GM12878 (cell line): ENCODE data around the gene PSORS1C1. TPM values are rescaled to one million over a fixed set of nuclear protein-coding genes. Genes with fewer than 3 reads are reported as not detected.
A peak's percentile ranks its signal among the peaks of the same experiment; 100 is the strongest.

Source experiments
- ATAC-seq: fragments of 200-7000 bp; cut with Tn5 transposase; 3 replicates; pipeline ENCODE4 v1.9.1; 2020; ENCODE audit warnings: mild to moderate bottlenecking, moderate library complexity
- BruUV-seq: library from RNA; stranded (reverse); fragments of 400-500 nt; replicated peaks from 2 replicates; lab custom pipeline; 2021; lab: Mats Ljungman, UMichigan
- CTCF ChIA-PET: fragments of 300-600 bp; sonication (Branson Sonifier 250); formaldehyde crosslinking; extraction: SDS; loops from one replicate; lab custom pipeline; 2021; ENCODE audit warnings: inconsistent platforms; lab: Yijun Ruan, JAX
- POLR2A ChIA-PET: fragments of 350-600 bp; formaldehyde crosslinking; extraction: SDS; loops from one replicate; lab custom pipeline; 2021; ENCODE audit warnings: inconsistent platforms; lab: Charles Lee
- RAD21 ChIA-PET: fragments of 300-600 bp; sonication (Branson Sonifier 250); formaldehyde crosslinking; loops from one replicate; lab custom pipeline; 2023; ENCODE audit warnings: antibody characterized with exemption; ENCODE audit not compliant: unreplicated experiment; lab: Charles Lee
- SMC1A ChIA-PET: fragments of 300-600 bp; sonication (Branson Sonifier 250); formaldehyde crosslinking; loops from one replicate; lab custom pipeline; 2023; ENCODE audit not compliant: unreplicated experiment, uncharacterized antibody; lab: Charles Lee
- DNase-seq: peaks from one replicate; pipeline ENCODE4 v3.0.0-alpha.2; 2011; ENCODE audit warnings: low read depth, low spot score
- FAIRE-seq: peaks from 3 replicates; lab custom pipeline; 2011; peaks lifted over from hg19 to GRCh38; lab: Jason Lieb, UNC
- H2AFZ ChIP-seq: 2 replicates; pipeline ENCODE4 v1.6.0; 2011; ENCODE audit warnings: low read depth, low read length, control low read depth; ENCODE audit not compliant: control insufficient read depth
- H3K27ac ChIP-seq: 2 replicates; pipeline ENCODE4 v1.5.1; 2011; ENCODE audit warnings: control low read depth; ENCODE audit not compliant: control insufficient read depth, insufficient read depth
- H3K27me3 ChIP-seq, 2 experiments: replicated peaks in 1 of 2; 2 replicates each; pipeline versions ENCODE4 v1.6.0 to v1.6.1; 2011; ENCODE audit warnings: low read length in 1 of 2; ENCODE audit not compliant: control insufficient read depth in 2 of 2, insufficient read depth in 2 of 2
- H3K36me3 ChIP-seq, 2 experiments: 2 replicates each; pipeline ENCODE4 v1.5.1; 2011; ENCODE audit warnings: low read length in 1 of 2; ENCODE audit not compliant: control insufficient read depth in 2 of 2, insufficient read depth in 2 of 2
- H3K4me1 ChIP-seq: 2 replicates; pipeline ENCODE4 v1.6.1; 2011; ENCODE audit warnings: mild to moderate bottlenecking, low read length, moderate library complexity, mixed read lengths; ENCODE audit not compliant: control insufficient read depth, insufficient read depth
- H3K4me2 ChIP-seq: 2 replicates; pipeline ENCODE4 v1.6.0; 2011; ENCODE audit warnings: control low read depth; ENCODE audit not compliant: control insufficient read depth, insufficient read depth
- H3K4me3 ChIP-seq: fragments of 200-600 bp; sonication (generic); 2 replicates; pipeline ENCODE4 v1.5.1; 2016
- H3K79me2 ChIP-seq: 2 replicates; pipeline ENCODE4 v1.6.0; 2011; ENCODE audit warnings: low read length; ENCODE audit not compliant: control insufficient read depth, insufficient read depth
- H3K9ac ChIP-seq: 2 replicates; pipeline ENCODE4 v1.8.0; 2011; ENCODE audit warnings: low read length, control low read depth, mixed read lengths; ENCODE audit not compliant: control insufficient read depth, insufficient read depth
- H3K9me3 ChIP-seq: replicated peaks from 3 replicates; pipeline ENCODE4 v1.5.1; 2011; ENCODE audit warnings: mild to moderate bottlenecking, low read length; ENCODE audit not compliant: control insufficient read depth, insufficient read depth
- H4K20me1 ChIP-seq: 2 replicates; pipeline ENCODE4 v1.6.0; 2011; ENCODE audit not compliant: control insufficient read depth, insufficient read depth
- ATF7 ChIP-seq: fragments of 450-650 bp; IDR thresholded peaks from 2 replicates; pipeline ENCODE4 v1.6.1; 2016; ENCODE audit warnings: low read depth, mild to moderate bottlenecking
- BACH1 ChIP-seq: fragments of 450-650 bp; IDR thresholded peaks from 2 replicates; pipeline ENCODE4 v1.6.1; 2017; ENCODE audit warnings: mild to moderate bottlenecking, borderline replicate concordance
- BCL11A ChIP-seq: IDR thresholded peaks from 2 replicates; pipeline ENCODE4 v1.6.1; 2011; ENCODE audit warnings: low read depth, low read length
- BMI1 ChIP-seq: fragments of 450-650 bp; IDR thresholded peaks from 2 replicates; pipeline ENCODE4 v1.6.1; 2016; ENCODE audit warnings: mild to moderate bottlenecking, moderate library complexity, borderline replicate concordance
- CHD4 ChIP-seq: fragments of 200-600 bp; sonication (generic); IDR thresholded peaks from 2 replicates; pipeline ENCODE4 v1.6.1; 2016; ENCODE audit warnings: mild to moderate bottlenecking
- EED ChIP-seq: sonication (generic); IDR thresholded peaks from 2 replicates; pipeline ENCODE4 v1.6.1; 2016; ENCODE audit warnings: antibody characterized with exemption, low read depth
- HDGF ChIP-seq: fragments of 450-650 bp; IDR thresholded peaks from 2 replicates; pipeline ENCODE4 v1.6.1; 2016; ENCODE audit warnings: antibody characterized with exemption
- IKZF1 ChIP-seq: fragments of 450-650 bp; conservative IDR thresholded peaks from 2 replicates; pipeline ENCODE4 v1.6.1; 2017; ENCODE audit warnings: antibody characterized with exemption, mild to moderate bottlenecking
- IKZF2 ChIP-seq, 2 experiments: fragments of 450-650 bp; IDR thresholded peaks; 2 replicates each; pipeline ENCODE4 v1.6.1; 2017; ENCODE audit warnings: mild to moderate bottlenecking in 2 of 2, moderate library complexity in 2 of 2
- KDM1A ChIP-seq: fragments of 200-600 bp; sonication (generic); IDR thresholded peaks from 2 replicates; pipeline ENCODE4 v1.6.1; 2016; ENCODE audit warnings: borderline replicate concordance
- MTA2 ChIP-seq: fragments of 450-650 bp; IDR thresholded peaks from 2 replicates; pipeline ENCODE4 v1.6.1; 2016; ENCODE audit warnings: low read depth, mild to moderate bottlenecking, moderate library complexity
- POLR2AphosphoS2 ChIP-seq: IDR thresholded peaks from 2 replicates; pipeline ENCODE4 v1.6.1; 2011; ENCODE audit warnings: low read depth, mild to moderate bottlenecking, low read length, improper control_type of control experiment, moderate library complexity
- SREBF2 ChIP-seq: IDR thresholded peaks from 2 replicates; pipeline ENCODE4 v1.6.1; 2012; ENCODE audit warnings: mild to moderate bottlenecking, low read length
- WGBS: methylation state at CpG from one replicate; pipeline ENCODE4 v1.1.6; 2016; ENCODE audit warnings: low lambda C conversion rate; ENCODE audit not compliant: insufficient replicate concordance, insufficient coverage; ENCODE audit errors: missing lambda C conversion rate; 5-methylcytosine and 5-hydroxymethylcytosine counted together
- in situ Hi-C: fragments of 300-500 bp; cut with MboI; formaldehyde crosslinking; loops from 9 replicates; pipeline ENCODE4 v1.14.3; 2018; ENCODE audit warnings: mixed read lengths
- intact Hi-C: fragments of 100-400 bp; cut with micrococcal nuclease; formaldehyde crosslinking; loops from one replicate; pipeline ENCODE4 v1.14.2; 2022; ENCODE audit not compliant: unreplicated experiment
- polyA plus RNA-seq, 11 experiments: library from polyadenylated mRNA; depleted of rRNA in 4 of 11; unstranded in 6 of 11; stranded (reverse) in 5 of 11; fragments of >200 nt; fragmentation: Nextera tagmentation in 4 of 11; fragmentation: Illumina TruSeq in 1 of 11; extraction: Ambion mirVana in 4 of 11; extraction: Trizol in 1 of 11; gene quantifications; 1 replicate in 1 of 11; 2 replicates in 10 of 11; pipeline versions ENCODE4 v1.2.1 to v1.2.3, GENCODE V29; 2011 to 2016; ENCODE audit warnings: inconsistent platforms in 2 of 11, missing spikeins in 2 of 11, low read depth in 1 of 11
- total RNA-seq, 4 experiments: library from RNA; depleted of rRNA in 3 of 4; stranded (reverse); fragments of >200 nt in 3 of 4; fragmentation: Illumina TruSeq in 1 of 4; extraction: Trizol in 1 of 4; gene quantifications; 2 replicates each; pipeline versions ENCODE4 v1.2.1 to v1.2.3, GENCODE V29; 2013 to 2021
- TF ChIP-seq, protein P1 (sequence below): IDR thresholded peaks from 2 replicates; pipeline ENCODE4 v1.6.1; 2011; ENCODE audit warnings: mild to moderate bottlenecking, low read depth, low read length, moderate library complexity; ENCODE audit not compliant: insufficient replicate concordance
- TF ChIP-seq, protein P2 (sequence below): IDR thresholded peaks from 2 replicates; pipeline ENCODE4 v1.6.1; 2011; ENCODE audit warnings: borderline replicate concordance, low read depth, mild to moderate bottlenecking, moderate library complexity, mixed read lengths, low read length; ENCODE audit not compliant: insufficient read depth; ENCODE audit errors: extremely low read length
- TF ChIP-seq, protein P3 (sequence below): fragments of 450-650 bp; IDR thresholded peaks from 2 replicates; pipeline ENCODE4 v1.6.1; 2016; ENCODE audit warnings: mild to moderate bottlenecking
- TF ChIP-seq, protein P4 (sequence below): fragments of 450-650 bp; conservative IDR thresholded peaks from 2 replicates; pipeline ENCODE4 v1.6.1; 2017; ENCODE audit warnings: mild to moderate bottlenecking, moderate library complexity

PSORS1C1 gene
- total and polyA plus RNA-seq, 10 of the 15 experiments (the other 5 are each of a cell fraction or from before 2014, with no cell fraction given): 0.13 to 1.00 (median 0.20) TPM; not detected in 5

DNA sequence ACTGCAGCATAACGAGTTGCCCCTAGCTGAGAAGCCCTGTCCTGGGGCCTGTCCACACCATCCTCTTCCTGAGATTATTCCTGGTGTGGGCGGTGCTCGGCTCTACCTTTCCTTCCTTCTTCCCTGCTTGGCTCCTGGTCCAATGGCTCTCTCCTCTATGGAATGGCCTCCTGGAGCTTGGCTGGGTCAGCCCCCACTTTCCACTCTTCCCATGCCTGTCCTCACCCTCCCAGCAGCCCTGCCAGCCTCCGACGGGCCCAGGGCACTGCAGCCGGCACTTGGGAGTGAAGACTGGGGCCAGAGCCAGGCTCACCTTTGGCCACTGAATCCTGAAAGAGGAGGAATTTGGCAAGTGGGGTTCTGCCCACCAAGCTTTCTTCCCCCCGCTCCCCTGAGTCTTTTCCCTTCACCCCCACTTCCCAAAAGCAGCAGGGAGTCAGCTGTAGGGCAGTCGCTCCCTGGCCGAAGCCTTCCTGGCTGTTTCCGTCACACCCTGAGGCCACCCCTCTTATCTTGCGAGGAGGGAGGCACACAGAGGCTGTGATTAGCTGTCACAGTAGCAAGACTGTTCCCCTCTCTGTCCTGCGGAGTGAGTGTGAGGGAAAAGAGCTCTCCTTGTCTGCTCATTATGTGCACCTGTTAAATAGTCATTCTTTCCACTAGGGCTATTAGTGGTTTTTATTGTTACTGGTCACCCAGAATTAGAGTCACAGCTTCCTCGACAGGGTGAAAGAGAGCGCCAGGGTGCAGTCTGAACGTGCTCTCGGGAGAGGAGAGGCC is 12.0 kb downstream of the PSORS1C1 start:
- Histone ChIP-seq H3K36me3 (no peaks in the 10 kb centered on the region), H3K9me3 (no peaks in the 10 kb centered on the region), H3K9ac (no peak overlapping the region), H3K4me3 (no peak overlapping the region), H2AFZ (no peak overlapping the region; the same call in 1 of the 2 replicates), H4K20me1 (no peaks in the 10 kb centered on the region), H3K79me2 (no peaks in the 10 kb centered on the region), H3K27me3 (no peaks in the 10 kb centered on the region; a peak in 4 of 4 replicates), H3K4me2 (no peak overlapping the region), H3K4me1 (no peaks in the 10 kb centered on the region; the same call in 1 of the 2 replicates), H3K27ac (no peak overlapping the region)
- POLR2A ChIA-PET: interaction anchor here (1.2 kb wide), 1 partner anchor 35 kb away, joined by 4 read pairs; no protein-coding TSS in a partner anchor
- intact Hi-C loops (no loop called here), in situ Hi-C loops (no loop called here)
- ATAC-seq (peak; percentile 52), FAIRE-seq (no peak), DNase-seq (no peak)
- no TSS peak for BruUV-seq
- RAD21 ChIA-PET: interaction anchor here (0.5 to 2.3 kb wide), 8 partner anchors 11 to 304 kb away, joined by 3 to 8 read pairs (median 3); no protein-coding TSS in a partner anchor
- CTCF ChIA-PET: interaction anchor here (0.8 to 22.9 kb wide), 12 partner anchors 10 to 299 kb away, joined by 3 to 326 read pairs (median 6); partner anchors contain the start of genes CCHCR1 and TCF19
- 33% methylated on average over 14 of the region's 16 CpGs for WGBS
- SMC1A ChIA-PET: interaction anchor here (0.8 to 2.9 kb wide), 6 partner anchors 8 to 67 kb away, joined by 3 to 8 read pairs (median 4); no protein-coding TSS in a partner anchor
- no peak for TF ChIP-seq HDGF
- TF ChIP-seq BACH1: no peak
- TF ChIP-seq IKZF1: peak; percentile 45; the same call in 1 of the 2 replicates
- TF ChIP-seq BMI1: no peak
- TF ChIP-seq, protein P1, sequence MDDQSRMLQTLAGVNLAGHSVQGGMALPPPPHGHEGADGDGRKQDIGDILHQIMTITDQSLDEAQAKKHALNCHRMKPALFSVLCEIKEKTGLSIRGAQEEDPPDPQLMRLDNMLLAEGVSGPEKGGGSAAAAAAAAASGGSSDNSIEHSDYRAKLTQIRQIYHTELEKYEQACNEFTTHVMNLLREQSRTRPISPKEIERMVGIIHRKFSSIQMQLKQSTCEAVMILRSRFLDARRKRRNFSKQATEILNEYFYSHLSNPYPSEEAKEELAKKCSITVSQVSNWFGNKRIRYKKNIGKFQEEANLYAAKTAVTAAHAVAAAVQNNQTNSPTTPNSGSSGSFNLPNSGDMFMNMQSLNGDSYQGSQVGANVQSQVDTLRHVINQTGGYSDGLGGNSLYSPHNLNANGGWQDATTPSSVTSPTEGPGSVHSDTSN: no peak
- TF ChIP-seq ATF7: peak; percentile 63
- TF ChIP-seq MTA2: peak; percentile 73
- TF ChIP-seq, protein P2, sequence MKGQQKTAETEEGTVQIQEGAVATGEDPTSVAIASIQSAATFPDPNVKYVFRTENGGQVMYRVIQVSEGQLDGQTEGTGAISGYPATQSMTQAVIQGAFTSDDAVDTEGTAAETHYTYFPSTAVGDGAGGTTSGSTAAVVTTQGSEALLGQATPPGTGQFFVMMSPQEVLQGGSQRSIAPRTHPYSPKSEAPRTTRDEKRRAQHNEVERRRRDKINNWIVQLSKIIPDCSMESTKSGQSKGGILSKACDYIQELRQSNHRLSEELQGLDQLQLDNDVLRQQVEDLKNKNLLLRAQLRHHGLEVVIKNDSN: no peak
- TF ChIP-seq IKZF2 (IDR thresholded peaks at IDR 0.05): peak in 1 of 2 experiments; percentile 16; a peak in 1 of 4 replicates
- TF ChIP-seq BCL11A: no peak
- no peak for TF ChIP-seq POLR2AphosphoS2
- TF ChIP-seq CHD4: no peak
- TF ChIP-seq, protein P3, sequence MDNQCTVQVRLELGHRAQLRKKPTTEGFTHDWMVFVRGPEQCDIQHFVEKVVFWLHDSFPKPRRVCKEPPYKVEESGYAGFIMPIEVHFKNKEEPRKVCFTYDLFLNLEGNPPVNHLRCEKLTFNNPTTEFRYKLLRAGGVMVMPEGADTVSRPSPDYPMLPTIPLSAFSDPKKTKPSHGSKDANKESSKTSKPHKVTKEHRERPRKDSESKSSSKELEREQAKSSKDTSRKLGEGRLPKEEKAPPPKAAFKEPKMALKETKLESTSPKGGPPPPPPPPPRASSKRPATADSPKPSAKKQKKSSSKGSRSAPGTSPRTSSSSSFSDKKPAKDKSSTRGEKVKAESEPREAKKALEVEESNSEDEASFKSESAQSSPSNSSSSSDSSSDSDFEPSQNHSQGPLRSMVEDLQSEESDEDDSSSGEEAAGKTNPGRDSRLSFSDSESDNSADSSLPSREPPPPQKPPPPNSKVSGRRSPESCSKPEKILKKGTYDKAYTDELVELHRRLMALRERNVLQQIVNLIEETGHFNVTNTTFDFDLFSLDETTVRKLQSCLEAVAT: no peak
- TF ChIP-seq, protein P4, sequence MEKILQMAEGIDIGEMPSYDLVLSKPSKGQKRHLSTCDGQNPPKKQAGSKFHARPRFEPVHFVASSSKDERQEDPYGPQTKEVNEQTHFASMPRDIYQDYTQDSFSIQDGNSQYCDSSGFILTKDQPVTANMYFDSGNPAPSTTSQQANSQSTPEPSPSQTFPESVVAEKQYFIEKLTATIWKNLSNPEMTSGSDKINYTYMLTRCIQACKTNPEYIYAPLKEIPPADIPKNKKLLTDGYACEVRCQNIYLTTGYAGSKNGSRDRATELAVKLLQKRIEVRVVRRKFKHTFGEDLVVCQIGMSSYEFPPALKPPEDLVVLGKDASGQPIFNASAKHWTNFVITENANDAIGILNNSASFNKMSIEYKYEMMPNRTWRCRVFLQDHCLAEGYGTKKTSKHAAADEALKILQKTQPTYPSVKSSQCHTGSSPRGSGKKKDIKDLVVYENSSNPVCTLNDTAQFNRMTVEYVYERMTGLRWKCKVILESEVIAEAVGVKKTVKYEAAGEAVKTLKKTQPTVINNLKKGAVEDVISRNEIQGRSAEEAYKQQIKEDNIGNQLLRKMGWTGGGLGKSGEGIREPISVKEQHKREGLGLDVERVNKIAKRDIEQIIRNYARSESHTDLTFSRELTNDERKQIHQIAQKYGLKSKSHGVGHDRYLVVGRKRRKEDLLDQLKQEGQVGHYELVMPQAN: no peak
- TF ChIP-seq KDM1A: no peak
- TF ChIP-seq SREBF2: no peak
- no peak for TF ChIP-seq EED
